ENCODE measurements around the gene TRIP10.
A peak's percentile ranks its signal among the peaks of the same experiment; 100 is the strongest.
"Not testable (repeated sequence)": the region's sequence is repeated elsewhere in the genome, so short reads cannot be mapped to it uniquely, and the experiment has no call there.

TRIP10 gene, protein sequence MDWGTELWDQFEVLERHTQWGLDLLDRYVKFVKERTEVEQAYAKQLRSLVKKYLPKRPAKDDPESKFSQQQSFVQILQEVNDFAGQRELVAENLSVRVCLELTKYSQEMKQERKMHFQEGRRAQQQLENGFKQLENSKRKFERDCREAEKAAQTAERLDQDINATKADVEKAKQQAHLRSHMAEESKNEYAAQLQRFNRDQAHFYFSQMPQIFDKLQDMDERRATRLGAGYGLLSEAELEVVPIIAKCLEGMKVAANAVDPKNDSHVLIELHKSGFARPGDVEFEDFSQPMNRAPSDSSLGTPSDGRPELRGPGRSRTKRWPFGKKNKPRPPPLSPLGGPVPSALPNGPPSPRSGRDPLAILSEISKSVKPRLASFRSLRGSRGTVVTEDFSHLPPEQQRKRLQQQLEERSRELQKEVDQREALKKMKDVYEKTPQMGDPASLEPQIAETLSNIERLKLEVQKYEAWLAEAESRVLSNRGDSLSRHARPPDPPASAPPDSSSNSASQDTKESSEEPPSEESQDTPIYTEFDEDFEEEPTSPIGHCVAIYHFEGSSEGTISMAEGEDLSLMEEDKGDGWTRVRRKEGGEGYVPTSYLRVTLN

DNA sequence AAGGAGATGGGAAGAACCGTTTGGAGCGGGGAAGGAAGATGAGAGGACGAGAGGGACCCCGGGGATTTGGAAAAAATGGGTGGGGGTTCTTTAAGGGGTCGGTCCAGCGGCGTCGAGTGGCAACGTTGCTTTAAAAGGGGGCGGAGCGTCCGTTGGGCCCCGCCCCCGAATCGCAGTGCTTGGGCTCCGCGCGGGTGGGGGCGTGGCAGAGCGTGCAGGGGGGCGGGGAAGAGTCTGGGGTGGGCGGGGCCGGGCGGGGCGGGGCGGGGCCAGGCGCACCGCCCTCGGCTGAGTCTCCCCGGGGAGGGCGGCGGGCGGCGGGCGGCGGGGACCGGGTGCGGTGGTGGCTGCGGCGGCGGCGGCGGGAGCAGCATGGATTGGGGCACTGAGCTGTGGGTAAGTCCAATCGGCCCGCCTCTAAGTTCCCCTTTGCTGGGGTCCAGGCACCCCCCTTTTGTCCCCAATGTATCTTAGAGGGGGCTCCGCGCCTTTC is at the start of gene TRIP10:
TSS of gene TRIP10 (plus strand) at position 291 of the 493 bp plus-strand sequence. CDS start at position 373, 82 bp downstream.
- DNase-seq: peak; percentile 81

GRCh38 chr19:6690160-6690885 is 49.2 kb upstream of the TRIP10 start:
- DNase-seq: no peak

DNA sequence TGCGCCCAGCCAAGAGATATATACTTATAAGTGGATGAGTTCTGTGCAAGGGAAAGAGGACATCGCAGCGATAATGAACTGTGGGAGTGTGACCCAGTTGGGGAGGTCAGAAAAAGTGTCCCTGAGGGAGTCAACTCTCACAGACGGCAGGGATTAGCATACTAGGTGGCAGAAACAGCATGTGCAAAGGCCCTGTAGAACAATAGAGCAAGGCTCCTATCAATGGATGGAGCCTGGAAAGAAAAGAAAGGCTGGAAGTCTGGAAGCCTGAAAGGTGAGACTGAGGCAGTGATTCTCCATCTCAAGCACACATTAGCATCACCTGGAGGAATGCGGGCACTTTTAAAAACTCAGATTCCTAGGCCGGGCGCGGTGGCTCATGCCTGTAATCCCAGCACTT is 48.1 kb upstream of the TRIP10 start:
- DNase-seq: no peak

GRCh38 chr19:6692027-6692426 is 47.5 kb upstream of the TRIP10 start:
- no peak for DNase-seq

DNA sequence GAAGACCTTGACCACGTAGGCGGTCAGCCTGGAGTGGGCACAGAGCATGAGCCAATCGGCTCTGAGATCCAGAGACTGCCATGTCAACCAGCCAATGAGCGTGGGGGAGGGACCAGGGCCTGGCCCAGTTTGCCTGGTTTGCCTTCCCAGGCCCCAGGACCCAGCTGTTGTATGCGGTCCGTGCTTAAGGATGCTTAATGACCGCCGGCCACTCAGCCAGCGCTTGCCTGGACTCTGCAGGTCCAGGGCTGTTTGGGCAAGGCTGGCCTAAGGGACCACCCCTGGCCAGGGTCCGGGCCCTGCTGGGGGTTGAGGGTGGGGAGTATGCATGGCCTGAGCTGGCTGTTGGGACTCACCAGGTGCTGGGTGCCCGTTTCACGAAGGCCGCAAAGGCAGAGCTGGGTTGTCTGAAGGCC is 46.4 kb upstream of the TRIP10 start:
- DNase-seq: no peak

DNA sequence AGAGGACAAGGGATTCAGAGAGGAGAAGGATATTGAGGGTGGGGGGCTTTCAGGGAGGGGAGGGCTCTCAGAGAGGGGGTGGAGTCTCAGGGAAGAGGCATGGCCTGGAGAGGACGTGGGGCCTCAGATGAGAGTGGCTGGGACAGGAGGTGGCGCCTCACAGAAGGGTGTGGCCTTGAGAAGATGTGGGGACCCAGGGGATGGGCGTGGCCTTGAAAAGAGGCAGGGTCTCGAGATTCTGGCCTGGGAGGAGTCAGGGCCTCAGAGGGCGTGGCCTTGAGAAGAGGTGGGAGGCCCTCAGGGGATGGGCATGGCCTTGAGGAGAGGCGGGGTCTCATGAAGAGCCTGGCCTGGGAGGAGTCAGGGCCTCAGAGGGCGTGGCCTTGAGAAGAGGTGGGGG is 45.8 kb upstream of the TRIP10 start:
- no peak for DNase-seq

DNA sequence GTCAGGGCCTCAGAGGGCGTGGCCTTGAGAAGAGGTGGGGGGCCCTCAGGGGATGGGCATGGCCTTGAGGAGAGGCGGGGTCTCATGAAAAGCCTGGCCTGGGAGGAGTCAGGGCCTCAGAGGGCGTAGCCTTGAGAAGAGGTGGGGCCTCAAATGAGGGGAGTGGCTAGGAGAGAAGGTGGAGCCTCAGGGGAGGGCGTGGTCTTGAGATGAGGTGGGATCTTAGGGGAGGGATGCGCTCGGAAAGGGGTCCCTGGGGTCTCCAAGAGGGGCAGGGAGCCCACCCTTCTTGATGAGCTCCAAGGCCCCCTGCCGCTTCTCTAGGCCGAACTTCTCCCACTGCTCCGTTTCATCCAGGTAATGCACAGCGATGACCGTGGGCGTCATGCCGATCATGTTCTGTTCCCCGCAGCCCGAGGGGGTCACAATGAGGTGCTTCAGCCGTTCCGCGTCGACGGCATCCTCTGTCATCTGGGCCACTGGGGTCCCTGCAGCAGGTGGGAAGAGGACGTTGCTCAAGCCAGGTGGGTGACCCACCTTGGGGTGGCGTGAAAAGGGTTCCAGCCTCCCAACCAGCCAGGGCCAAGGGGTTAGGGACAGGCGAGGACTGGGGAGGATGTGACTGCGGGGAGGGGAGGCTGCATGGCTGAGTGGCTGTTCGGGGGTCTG is 45.2 kb upstream of the TRIP10 start:
- DNase-seq: no peak

- DNase-seq: no peak
Measured at GRCh38 chr19:6696239-6696820, 43.1 kb upstream of the TRIP10 start.

GRCh38 chr19:6697291-6697690 is 42.2 kb upstream of the TRIP10 start:
- DNase-seq: no peak

- DNase-seq: no peak
Measured at GRCh38 chr19:6699935-6700334, 39.5 kb upstream of the TRIP10 start.

DNA sequence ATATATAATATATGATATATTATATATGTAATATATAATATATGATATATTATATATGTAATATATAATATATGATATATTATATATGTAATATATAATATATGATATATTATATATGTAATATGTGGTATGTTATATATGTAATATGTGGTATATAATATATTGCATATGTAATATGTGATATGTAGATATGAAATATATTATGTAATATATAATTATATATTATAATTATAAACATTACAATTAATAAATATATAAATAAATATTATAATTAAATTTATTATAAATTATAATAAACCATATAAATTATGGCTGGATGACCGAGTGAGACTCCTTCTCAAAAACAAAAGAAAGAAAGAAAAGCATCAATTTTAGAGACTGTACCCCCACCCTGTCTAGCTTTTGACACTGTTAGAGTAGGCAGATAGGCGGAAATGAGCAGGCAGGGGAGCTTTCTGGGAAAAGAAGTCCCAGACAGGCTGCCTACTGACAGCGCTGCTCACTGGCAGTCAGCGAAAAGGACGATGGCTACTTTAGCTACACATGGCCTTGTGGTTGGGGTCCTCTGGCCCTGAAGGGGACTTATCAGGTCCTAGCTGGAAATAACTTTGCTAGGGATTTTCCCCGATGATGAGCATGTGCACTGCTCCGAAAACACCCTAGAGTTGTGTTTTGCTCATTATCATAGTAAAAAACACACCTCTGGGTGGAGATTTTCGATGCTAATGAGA is 38.7 kb upstream of the TRIP10 start:
- no peak for DNase-seq

GRCh38 chr19:6705931-6706632 is 33.4 kb upstream of the TRIP10 start:
- no peak for DNase-seq

GRCh38 chr19:6706633-6706958 is 32.9 kb upstream of the TRIP10 start:
- DNase-seq: no peak

DNA sequence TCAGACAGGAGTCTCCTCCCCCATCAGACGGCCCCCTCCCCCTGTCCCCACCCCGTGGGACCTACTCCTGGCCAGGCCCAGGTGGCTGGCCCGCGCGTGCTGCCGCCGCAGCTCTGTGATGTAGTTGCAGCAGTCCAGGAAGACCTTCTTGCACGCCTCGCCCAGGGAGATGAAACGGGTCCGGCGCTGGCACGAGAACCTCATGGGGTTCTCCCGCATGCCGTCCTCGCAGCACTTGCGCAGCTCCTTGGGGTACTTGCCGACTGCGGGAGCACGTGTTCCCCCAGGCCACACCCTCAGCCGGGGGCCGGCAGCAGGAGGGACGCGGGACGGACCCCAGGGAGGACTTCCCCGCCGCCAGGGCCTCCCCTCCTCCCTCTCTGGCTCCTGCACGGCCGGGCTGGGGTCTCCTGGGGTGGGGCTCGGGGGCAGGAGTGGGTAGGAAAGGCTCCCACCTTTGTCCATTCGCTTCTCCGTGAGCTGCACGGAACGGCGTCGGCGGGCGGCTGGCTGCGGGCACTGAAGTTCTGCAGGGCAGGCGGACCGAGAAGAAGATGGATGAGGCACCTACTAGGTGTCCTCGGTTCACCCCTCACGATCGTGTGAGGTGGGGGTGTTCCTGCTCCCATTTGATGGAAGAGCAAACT is 32.3 kb upstream of the TRIP10 start:
- DNase-seq: no peak

GRCh38 chr19:6707658-6708018 is 31.8 kb upstream of the TRIP10 start:
- DNase-seq: no peak

DNA sequence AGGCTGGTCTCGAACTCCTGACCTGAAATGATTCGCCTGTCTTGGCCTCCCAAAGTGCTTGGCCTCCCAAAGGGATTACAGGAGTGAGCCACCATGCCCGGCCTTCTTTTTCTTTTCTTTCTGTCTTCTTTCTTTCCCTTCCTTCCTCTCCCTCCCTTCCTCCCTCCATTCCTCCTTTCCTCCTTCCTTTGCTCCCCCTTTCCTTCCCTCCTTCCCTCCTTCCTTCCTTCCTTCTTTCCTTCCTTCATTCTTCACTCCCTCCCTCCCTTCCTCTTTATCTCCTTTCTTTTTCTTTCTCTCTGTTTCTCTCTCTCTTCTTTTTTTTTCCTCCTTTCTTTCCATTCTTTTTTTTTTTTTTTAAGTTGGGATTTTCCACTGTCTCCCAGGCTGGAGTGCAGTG is 31.1 kb upstream of the TRIP10 start:
- no peak for DNase-seq

DNA sequence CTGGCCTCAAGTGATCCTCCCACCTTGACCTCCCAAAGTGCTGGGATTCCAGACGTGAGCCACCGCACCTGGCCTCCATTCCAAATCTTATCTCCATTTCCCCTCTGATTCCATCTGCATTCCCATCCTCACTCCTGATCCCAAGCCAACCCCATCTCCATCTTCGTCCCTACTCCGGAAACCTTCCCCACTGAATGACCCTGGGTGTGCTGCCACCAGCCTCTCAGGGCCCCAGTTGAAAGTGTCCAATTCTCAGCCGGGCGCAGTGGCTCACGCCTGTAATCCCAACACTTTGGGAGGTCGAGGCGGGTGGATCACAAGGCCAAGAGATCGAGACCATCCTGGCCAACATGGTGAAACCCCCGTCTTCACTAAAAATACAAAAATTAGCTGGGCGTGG is 30.6 kb upstream of the TRIP10 start:
- not testable (repeated sequence) for DNase-seq

DNA sequence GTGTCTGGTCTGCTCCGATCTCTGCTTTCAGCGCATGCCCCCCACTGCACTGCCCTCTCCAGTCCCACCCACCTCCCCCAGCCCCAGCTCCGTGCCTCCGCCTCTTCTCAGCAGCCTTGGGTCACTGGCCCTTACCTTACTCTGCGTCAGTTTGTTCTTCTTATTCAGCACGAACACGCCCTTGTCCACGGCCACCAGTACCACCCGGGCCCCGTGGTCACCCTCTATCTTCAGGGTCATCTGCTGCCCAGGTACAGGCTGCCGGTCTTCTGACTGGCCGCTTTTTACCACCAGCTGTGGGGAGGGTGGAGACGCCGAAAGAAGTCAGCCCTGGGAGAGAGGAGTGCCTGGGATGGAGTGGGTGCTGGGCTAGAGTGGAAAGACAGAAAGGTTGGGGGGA is 29.9 kb upstream of the TRIP10 start:
- no peak for DNase-seq

DNA sequence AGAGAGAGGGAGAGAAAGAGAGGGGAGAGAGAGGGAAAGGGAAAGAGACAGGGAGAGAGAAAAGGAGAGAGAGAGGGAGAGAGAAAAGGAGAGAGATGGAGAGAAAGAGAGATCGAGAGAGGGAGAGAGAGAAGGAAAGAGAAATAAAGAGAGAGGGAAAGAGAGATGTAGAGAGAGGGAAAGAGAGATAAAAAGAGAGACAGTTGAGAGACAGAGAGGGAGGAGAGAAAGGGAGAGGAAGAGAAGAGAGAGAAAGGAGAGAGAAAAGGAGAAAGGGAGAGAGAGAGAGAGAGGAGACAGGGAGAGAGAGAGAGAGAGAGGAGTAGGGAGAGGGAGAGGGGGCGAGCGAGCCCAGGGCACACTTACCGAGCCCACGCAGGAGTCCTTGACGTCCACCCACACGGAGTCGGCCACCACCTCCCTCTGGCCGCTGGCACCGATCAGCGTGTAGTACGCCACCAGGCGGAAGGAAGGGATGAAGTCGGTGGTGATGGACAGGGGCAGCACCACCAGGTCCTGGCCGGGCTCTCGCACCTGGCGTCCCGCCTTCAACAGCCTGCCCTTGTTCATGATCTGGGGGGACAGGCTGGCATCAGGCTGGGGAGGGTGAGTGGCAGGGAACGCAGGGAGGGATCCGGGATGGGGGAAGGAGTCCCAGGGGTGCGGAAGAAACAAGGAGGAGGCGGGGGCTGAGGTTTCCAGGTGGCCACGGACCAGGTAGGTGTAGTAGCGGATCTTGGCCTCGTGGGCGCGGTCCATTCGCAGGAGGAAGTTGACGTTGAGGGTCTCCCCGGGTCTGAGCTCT is 29.0 kb upstream of the TRIP10 start:
- DNase-seq: no peak

- no peak for DNase-seq
Measured at GRCh38 chr19:6711078-6711361, 28.5 kb upstream of the TRIP10 start.

DNA sequence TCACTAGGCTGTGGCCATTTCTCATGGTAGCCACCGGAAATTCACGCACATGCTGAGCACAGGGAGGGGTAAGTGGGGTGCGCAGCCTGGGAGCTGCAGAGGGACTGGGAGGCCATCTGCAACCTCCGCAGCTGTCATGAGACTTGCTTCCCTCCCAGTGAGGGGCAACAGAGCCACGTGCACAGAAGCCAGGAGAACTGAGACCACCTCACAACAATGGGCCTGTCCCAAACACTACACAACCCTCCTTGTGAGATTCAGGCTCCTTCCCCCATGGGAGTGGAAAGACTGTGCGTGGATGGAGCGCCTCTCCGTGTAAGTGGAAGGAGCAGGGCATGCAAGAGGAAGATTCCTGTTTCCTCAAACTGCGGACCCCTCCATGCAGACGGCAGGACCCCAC is 27.9 kb upstream of the TRIP10 start:
- DNase-seq: no peak
